Measurements from ENCODE around the gene CAMK2A.

- no peak for TF ChIP-seq EZH2phosphoT487 (IDR thresholded peaks at IDR 0.05; ENCODE audit: insufficient read depth, low read depth)
- no peak for TF ChIP-seq EZH2 (IDR thresholded peaks at IDR 0.05; ENCODE audit: insufficient read depth, poor library complexity, severe bottlenecking)
These were observed 5.3 kb downstream of the CAMK2A start for GRCh38 chr5:150284311-150284710.
